NCI-H69 (cell line): ENCODE results near the gene NKAIN4.

Experiments
- DNase-seq: peaks from one replicate; lab custom pipeline; 2025; lab: John Stamatoyannopoulos, UW

Gene NKAIN4

GRCh38 chr20:63194007-63194796, 60.1 kb downstream of the NKAIN4 start:
- no peak for DNase-seq

DNA sequence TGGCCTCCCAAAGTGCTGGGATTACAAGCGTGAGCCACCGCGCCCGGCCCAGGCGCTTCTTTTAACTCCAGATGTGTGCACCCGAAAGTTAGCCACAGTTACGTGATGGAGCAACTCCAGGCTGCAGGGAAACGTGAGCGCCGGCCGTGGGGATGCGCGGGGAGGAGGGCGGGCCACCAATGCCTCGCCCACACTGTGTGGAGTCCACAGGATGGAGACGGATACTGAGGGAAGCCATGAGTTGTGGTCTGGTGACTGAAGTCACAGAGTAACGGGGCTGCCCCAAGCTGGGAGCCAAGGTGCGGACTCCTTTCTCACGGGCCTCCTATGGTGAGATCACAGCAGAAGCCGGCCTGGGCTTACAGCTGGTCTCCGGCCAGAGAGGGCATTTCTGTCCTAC, 61.5 kb downstream of the NKAIN4 start:
- no peak for DNase-seq

DNA sequence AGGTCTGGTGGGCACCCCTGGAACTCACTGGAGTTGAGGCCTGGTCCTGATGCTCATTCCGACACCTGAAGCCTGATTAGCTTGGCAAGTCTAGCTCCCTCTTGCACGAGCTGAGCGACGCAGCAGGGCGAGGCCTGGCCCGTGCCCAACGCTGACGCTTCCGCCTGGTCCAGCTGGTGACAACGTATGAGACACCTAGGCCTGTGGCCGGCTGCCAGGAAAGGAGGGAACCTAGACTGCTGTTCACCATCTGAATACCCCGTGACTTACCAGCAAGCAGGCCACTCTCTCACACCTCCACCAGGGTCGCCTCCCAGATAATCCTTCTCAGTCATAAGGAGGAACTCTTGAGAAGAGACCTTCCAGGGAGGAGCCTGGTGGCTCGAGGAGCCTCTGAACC, 62.9 kb downstream of the NKAIN4 start:
- peak; percentile 94 for DNase-seq

DNA sequence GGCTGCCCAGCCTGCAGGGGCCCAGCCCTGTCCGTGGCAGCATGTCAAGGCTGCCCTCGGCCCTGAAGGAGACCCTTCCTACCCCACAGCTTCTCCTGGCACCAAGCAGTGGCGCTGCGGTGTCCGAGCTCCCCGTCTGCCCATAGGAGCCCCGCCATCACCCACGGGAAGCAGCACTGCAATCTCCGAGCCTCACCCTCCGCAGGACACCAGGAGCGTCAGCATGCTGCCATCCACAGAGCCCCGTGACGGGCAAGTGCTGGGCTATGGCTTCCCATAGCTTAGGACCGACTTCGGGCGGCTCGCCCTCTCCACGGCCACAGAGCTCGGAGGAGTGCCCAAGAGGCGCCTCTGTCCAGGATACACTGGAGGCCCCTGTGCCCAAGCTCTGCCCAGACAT, 63.4 kb downstream of the NKAIN4 start:
- no peak for DNase-seq
